ENCODE measurements around the gene TMEM147. TPM values are rescaled to one million over a fixed set of nuclear protein-coding genes. Genes with fewer than 3 reads are reported as not detected.

TMEM147 gene
- total and polyA plus RNA-seq, 4 donors, result 18.1 to 97.4 (median 44.7) TPM

GRCh38 chr19:35554076-35554475 lies 8.7 kb downstream of the TMEM147 start:
- 73% methylated on average over 5 of the region's 5 CpGs for WGBS
- Histone ChIP-seq H3K9me3 (ENCODE audit: control insufficient read depth in 4 of 4, low read length in 3 of 4) (no peaks in the 10 kb centered on the region), H3K4me3 (ENCODE audit: low read depth in 1 of 3, low read length in 3 of 3) (no peak overlapping the region), H3K4me1 (ENCODE audit: control insufficient read depth in 4 of 4, insufficient read depth in 4 of 4, low read length in 3 of 4) (peaks cover 0 to 7% (median 4%) of the 10 kb centered on the region in 4 donors), H3K36me3 (ENCODE audit: control insufficient read depth in 4 of 4, insufficient read depth in 3 of 4, low read depth in 1 of 4, low read length in 3 of 4) (no peaks in the 10 kb centered on the region), H3K27ac (ENCODE audit: low read depth in 1 of 2, low read length in 2 of 2) (no peak overlapping the region), H3K27me3 (ENCODE audit: control insufficient read depth in 4 of 4, insufficient read depth in 4 of 4, low read length in 3 of 4) (peaks cover 0 to 4% (median 3%) of the 10 kb centered on the region in 4 donors), H3K9ac (ENCODE audit: low read depth in 1 of 2, low read length in 2 of 2) (no peak overlapping the region)
- no peak for DNase-seq (ENCODE audit: low spot score)
- no peak for TF ChIP-seq TAF1 (conservative IDR thresholded peaks at IDR 0.05)
- no peak for TF ChIP-seq MAX (IDR thresholded peaks at IDR 0.05)
- no peak for TF ChIP-seq NR2F2 (IDR thresholded peaks at IDR 0.05)

DNA sequence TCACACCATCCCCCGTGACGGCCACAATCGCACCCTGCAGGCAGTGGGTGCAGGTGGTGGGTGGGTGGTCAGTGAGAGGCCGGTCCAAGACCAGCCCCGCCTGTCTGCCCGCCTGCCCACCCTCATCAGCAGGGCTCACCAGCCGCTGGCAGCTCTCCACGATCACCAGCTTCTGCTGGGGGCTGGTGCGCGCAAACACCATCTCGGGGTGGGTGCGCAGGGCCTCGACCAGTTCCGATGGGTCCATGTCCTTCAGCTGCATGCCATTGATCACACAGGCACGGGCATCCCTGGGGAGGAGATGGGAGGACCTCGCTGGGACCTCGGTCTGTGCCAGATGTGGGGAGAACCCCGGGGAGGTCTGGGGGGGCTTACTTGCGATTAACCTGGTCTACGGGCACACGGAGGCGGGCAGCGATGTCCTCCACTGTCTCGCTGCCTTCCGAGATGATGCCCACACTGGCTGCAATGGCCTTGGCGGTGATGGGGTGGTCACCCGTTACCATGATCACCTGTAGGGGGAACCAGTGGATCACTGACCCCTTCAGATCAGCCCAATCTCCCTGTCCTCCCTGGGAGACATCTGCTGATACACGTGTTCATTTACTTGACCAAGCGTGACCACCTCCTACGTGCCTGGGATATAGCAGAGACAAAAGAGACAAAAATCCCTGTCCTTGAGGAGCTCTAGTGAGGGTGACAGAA lies 10.0 kb downstream of the TMEM147 start:
- Histone ChIP-seq H3K9me3 (ENCODE audit: control insufficient read depth in 4 of 4, low read length in 3 of 4) (no peaks in the 10 kb centered on the region), H3K4me3 (ENCODE audit: low read depth in 1 of 3, low read length in 3 of 3) (no peak overlapping the region), H3K27ac (ENCODE audit: low read depth in 1 of 2, low read length in 2 of 2) (no peak overlapping the region), H3K9ac (ENCODE audit: low read depth in 1 of 2, low read length in 2 of 2) (no peak overlapping the region), H3K4me1 (ENCODE audit: control insufficient read depth in 4 of 4, insufficient read depth in 4 of 4, low read length in 3 of 4) (peaks cover 0 to 7% (median 4%) of the 10 kb centered on the region in 4 donors), H3K36me3 (ENCODE audit: control insufficient read depth in 4 of 4, insufficient read depth in 3 of 4, low read depth in 1 of 4, low read length in 3 of 4) (no peaks in the 10 kb centered on the region), H3K27me3 (ENCODE audit: control insufficient read depth in 4 of 4, insufficient read depth in 4 of 4, low read length in 3 of 4) (peaks cover 0 to 4% (median 3%) of the 10 kb centered on the region in 4 donors)
- WGBS, result 71% methylated on average over 30 of the region's 30 CpGs
- TF ChIP-seq NR2F2 (IDR thresholded peaks at IDR 0.05), result no peak
- TF ChIP-seq YY1 (IDR thresholded peaks at IDR 0.05), result no peak
- TF ChIP-seq, protein P1, sequence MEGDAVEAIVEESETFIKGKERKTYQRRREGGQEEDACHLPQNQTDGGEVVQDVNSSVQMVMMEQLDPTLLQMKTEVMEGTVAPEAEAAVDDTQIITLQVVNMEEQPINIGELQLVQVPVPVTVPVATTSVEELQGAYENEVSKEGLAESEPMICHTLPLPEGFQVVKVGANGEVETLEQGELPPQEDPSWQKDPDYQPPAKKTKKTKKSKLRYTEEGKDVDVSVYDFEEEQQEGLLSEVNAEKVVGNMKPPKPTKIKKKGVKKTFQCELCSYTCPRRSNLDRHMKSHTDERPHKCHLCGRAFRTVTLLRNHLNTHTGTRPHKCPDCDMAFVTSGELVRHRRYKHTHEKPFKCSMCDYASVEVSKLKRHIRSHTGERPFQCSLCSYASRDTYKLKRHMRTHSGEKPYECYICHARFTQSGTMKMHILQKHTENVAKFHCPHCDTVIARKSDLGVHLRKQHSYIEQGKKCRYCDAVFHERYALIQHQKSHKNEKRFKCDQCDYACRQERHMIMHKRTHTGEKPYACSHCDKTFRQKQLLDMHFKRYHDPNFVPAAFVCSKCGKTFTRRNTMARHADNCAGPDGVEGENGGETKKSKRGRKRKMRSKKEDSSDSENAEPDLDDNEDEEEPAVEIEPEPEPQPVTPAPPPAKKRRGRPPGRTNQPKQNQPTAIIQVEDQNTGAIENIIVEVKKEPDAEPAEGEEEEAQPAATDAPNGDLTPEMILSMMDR (IDR thresholded peaks at IDR 0.05; ENCODE audit: low read depth, low read length, missing input control), result no peak
- TF ChIP-seq MAX (IDR thresholded peaks at IDR 0.05), result no peak
- TF ChIP-seq, protein P2, sequence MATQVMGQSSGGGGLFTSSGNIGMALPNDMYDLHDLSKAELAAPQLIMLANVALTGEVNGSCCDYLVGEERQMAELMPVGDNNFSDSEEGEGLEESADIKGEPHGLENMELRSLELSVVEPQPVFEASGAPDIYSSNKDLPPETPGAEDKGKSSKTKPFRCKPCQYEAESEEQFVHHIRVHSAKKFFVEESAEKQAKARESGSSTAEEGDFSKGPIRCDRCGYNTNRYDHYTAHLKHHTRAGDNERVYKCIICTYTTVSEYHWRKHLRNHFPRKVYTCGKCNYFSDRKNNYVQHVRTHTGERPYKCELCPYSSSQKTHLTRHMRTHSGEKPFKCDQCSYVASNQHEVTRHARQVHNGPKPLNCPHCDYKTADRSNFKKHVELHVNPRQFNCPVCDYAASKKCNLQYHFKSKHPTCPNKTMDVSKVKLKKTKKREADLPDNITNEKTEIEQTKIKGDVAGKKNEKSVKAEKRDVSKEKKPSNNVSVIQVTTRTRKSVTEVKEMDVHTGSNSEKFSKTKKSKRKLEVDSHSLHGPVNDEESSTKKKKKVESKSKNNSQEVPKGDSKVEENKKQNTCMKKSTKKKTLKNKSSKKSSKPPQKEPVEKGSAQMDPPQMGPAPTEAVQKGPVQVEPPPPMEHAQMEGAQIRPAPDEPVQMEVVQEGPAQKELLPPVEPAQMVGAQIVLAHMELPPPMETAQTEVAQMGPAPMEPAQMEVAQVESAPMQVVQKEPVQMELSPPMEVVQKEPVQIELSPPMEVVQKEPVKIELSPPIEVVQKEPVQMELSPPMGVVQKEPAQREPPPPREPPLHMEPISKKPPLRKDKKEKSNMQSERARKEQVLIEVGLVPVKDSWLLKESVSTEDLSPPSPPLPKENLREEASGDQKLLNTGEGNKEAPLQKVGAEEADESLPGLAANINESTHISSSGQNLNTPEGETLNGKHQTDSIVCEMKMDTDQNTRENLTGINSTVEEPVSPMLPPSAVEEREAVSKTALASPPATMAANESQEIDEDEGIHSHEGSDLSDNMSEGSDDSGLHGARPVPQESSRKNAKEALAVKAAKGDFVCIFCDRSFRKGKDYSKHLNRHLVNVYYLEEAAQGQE (IDR thresholded peaks at IDR 0.05), result no peak
- no peak for TF ChIP-seq JUND (IDR thresholded peaks at IDR 0.05)
- TF ChIP-seq HNF4G (IDR thresholded peaks at IDR 0.05), result no peak
- no peak for TF ChIP-seq HNF4A (conservative IDR thresholded peaks at IDR 0.05)
- TF ChIP-seq FOXA2 (IDR thresholded peaks at IDR 0.05), result no peak
- no peak for TF ChIP-seq RAD21 (IDR thresholded peaks at IDR 0.05)
- no peak for TF ChIP-seq EGR1 (IDR thresholded peaks at IDR 0.05; ENCODE audit: low read depth in 2 of 2)
- TF ChIP-seq ATF3 (IDR thresholded peaks at IDR 0.05), result no peak
- TF ChIP-seq FOXA1 (IDR thresholded peaks at IDR 0.05), result no peak
- no peak for TF ChIP-seq GABPA (IDR thresholded peaks at IDR 0.05 in 1 of 2, conservative IDR thresholded peaks at IDR 0.05 in 1 of 2)
- TF ChIP-seq SP1 (IDR thresholded peaks at IDR 0.05), result no peak
- no peak for TF ChIP-seq ZBTB33 (IDR thresholded peaks at IDR 0.05)
- DNase-seq (ENCODE audit: low spot score), result no peak
